Tibial artery (tissue), 4 donors: Measurements from ENCODE around the gene CDH26.

ENCODE experiments used
- DNase-seq, 2 donors: peaks; one replicate each; pipeline ENCODE4 v3.0.0-alpha.2; 2019
- H3K27ac ChIP-seq, 2 donors: fragments of 200-600 bp; sonication (generic) in 1 of 2; 1 replicate in 1 of 2; 2 replicates in 1 of 2; pipeline ENCODE4 v1.5.1; 2018 to 2019; ENCODE audit warnings: mild to moderate bottlenecking in 1 of 2
- H3K27me3 ChIP-seq, 2 donors: fragments of 200-600 bp; sonication (generic) in 1 of 2; one replicate each; pipeline versions ENCODE4 v1.5.1 to v1.6.0; 2016 to 2019
- H3K36me3 ChIP-seq, 3 donors: fragments of 200-600 bp; sonication (generic) in 2 of 3; one replicate each; pipeline ENCODE4 v1.5.1; 2016 to 2019; ENCODE audit warnings: mild to moderate bottlenecking in 2 of 3
- H3K4me1 ChIP-seq, 4 donors: fragments of 200-600 bp; sonication (generic) in 2 of 4; 1 replicate in 3 of 4; 2 replicates in 1 of 4; pipeline ENCODE4 v1.5.1; 2016 to 2019
- H3K4me3 ChIP-seq, 2 donors: fragments of 200-600 bp; sonication (generic) in 1 of 2; 1 replicate in 1 of 2; 2 replicates in 1 of 2; pipeline ENCODE4 v1.5.1; 2018 to 2019; ENCODE audit warnings: mild to moderate bottlenecking in 2 of 2
- H3K9me3 ChIP-seq, 3 donors: fragments of 200-600 bp; sonication (generic) in 1 of 3; one replicate each; pipeline ENCODE4 v1.5.1; 2016 to 2019
- CTCF ChIP-seq, 2 experiments: fragments of 200-600 bp in 1 of 2; fragments of 450-650 bp in 1 of 2; IDR thresholded peaks; one replicate each; pipeline ENCODE4 v1.5.1; 2017 to 2019; ENCODE audit warnings: antibody characterized with exemption in 2 of 2, mild to moderate bottlenecking in 1 of 2, moderate library complexity in 1 of 2
- intact Hi-C: fragments of 100-400 bp; cut with DNase I; formaldehyde crosslinking; loops from one replicate; pipeline ENCODE4 v1.15.0; 2023; ENCODE audit warnings: low total_unique reads

CDH26 gene

GRCh38 chr20:59933849-59934585, 24.2 kb upstream of the CDH26 start:
- peak; percentile 89 to 97 for TF ChIP-seq CTCF (IDR thresholded peaks at IDR 0.05)
- intact Hi-C loops, result no loop called here

DNA sequence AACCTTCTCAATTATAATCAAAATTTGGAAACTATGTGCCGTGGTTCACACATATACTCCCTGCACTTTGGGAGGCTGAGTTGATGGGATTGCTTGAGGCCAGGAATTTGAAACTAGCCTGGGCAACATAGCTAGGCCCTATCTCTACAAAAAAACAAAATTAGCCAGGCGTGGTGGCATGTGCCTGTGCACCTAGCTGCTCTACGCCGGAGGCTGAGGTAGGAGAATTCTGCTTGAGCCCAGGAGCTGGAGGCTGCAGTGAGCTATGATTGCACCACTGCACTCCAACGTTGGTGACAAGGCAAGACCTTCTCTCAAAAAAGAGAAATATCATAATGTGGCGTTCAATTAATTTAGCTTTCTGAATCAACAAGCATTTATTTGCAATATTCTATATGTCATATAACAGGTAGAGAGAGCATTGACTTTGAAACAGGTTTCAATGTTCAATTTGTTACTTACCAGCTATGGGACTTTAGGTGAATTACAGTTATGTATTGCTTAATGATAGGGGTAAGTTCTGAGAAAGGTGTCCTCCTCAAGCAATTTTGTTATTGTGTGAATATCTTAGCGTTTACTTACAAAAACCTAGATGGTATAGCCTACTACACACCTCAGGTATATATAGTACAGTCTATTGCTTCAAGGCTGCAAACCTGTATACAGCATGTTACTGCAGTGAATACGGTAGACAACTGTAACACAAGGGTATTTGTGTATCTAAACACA, 22.6 kb upstream of the CDH26 start:
- no peak for TF ChIP-seq CTCF (IDR thresholded peaks at IDR 0.05)
- no peaks in the 10 kb centered on the region for H3K27me3 ChIP-seq
- no peak overlapping the region for H3K27ac ChIP-seq
- intact Hi-C loops, result no loop called here
- no peak overlapping the region for H3K4me3 ChIP-seq
- no peaks in the 10 kb centered on the region for H3K9me3 ChIP-seq
- H3K4me1 ChIP-seq, result peaks cover 3 to 36% (median 35%) of the 10 kb centered on the region in 4 donors
- H3K36me3 ChIP-seq, result no peaks in the 10 kb centered on the region
- no peak for DNase-seq

More at GRCh38 chr20:59933849-59934585, 24.2 kb upstream of the CDH26 start:
- peak; percentile 68 to 84 for DNase-seq
- peaks cover 3 to 32% (median 30%) of the 10 kb centered on the region in 4 donors for H3K4me1 ChIP-seq
- H3K4me3 ChIP-seq, result peak overlapping the region; percentile 76 to 78
- H3K27ac ChIP-seq, result peak overlapping the region; percentile 66 to 85
- H3K36me3 ChIP-seq, result no peaks in the 10 kb centered on the region
- H3K9me3 ChIP-seq, result no peaks in the 10 kb centered on the region
- H3K27me3 ChIP-seq, result no peaks in the 10 kb centered on the region

DNA sequence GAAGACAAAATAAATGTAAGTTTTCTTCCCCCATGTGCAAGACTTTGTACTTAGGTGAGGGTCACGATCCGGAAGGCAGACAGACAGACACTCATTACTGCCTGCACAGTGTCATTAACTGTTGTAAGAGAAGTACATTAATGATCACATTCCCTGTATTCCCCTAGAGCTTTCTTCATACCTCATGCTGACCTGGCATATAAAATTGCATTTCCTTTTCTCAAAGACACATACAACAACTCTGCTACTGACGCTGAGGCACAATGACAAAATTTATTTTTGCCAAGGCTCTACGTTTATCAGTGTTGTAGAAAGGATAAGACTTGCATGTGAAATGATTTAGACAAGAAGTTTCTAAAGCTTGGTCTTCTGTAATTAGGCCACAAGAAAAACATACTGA, 21.8 kb upstream of the CDH26 start:
- Histone ChIP-seq H3K27ac (no peak overlapping the region), H3K4me1 (peaks cover 3 to 42% (median 38%) of the 10 kb centered on the region in 4 donors), H3K36me3 (no peaks in the 10 kb centered on the region), H3K4me3 (no peak overlapping the region), H3K27me3 (no peaks in the 10 kb centered on the region), H3K9me3 (no peaks in the 10 kb centered on the region)
- no peak for TF ChIP-seq CTCF (IDR thresholded peaks at IDR 0.05)
- no peak for DNase-seq
- intact Hi-C loops, result no loop called here

GRCh38 chr20:59937150-59937549, 21.1 kb upstream of the CDH26 start:
- no peaks in the 10 kb centered on the region for H3K9me3 ChIP-seq
- TF ChIP-seq CTCF (IDR thresholded peaks at IDR 0.05), result no peak
- DNase-seq, result no peak
- H3K27ac ChIP-seq, result no peak overlapping the region
- intact Hi-C loops, result no loop called here
- H3K36me3 ChIP-seq, result peaks cover 0 to under 1% (median 0%) of the 10 kb centered on the region in 3 donors
- H3K4me1 ChIP-seq, result peaks cover 3 to 49% (median 40%) of the 10 kb centered on the region in 4 donors
- no peak overlapping the region for H3K4me3 ChIP-seq
- no peaks in the 10 kb centered on the region for H3K27me3 ChIP-seq

DNA sequence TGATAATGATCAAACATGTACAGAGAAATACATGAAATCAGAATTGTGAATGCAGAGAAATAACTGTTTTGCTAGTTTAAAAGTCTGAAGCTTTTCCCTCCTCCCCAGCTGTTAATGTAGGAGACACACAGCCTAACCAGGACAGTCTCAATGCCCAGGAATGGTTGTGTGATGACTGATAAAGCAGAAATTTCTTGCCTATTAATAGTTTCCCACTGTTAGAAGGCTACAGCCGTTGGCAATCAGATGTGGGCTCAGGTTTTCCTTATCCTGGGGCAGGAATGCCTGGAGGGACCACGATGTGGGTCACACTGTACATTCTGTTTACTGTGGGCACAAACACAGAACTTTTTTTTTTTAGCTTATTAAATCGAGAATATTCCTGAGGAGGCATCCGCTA, 20.0 kb upstream of the CDH26 start:
- H3K27me3 ChIP-seq, result no peaks in the 10 kb centered on the region
- no peaks in the 10 kb centered on the region for H3K9me3 ChIP-seq
- DNase-seq, result no peak
- peak overlapping the region in 1 of 2 donors; percentile 91 for H3K27ac ChIP-seq
- intact Hi-C loops, result no loop called here
- TF ChIP-seq CTCF (IDR thresholded peaks at IDR 0.05), result no peak
- peaks cover 3 to 46% (median 35%) of the 10 kb centered on the region in 4 donors for H3K4me1 ChIP-seq
- H3K36me3 ChIP-seq, result peaks cover 0 to 11% (median 7%) of the 10 kb centered on the region in 3 donors
- peak overlapping the region; percentile 63 to 71 for H3K4me3 ChIP-seq
